HUES48 (cell line): Measurements from ENCODE around the gene KCNMA1.

ENCODE experiments used
- H3K27ac ChIP-seq: one replicate; pipeline ENCODE4 v1.7.0; 2013; ENCODE audit warnings: low read depth, low read length, inconsistent platforms
- H3K27me3 ChIP-seq: 2 replicates; pipeline ENCODE4 v1.6.1; 2013; ENCODE audit warnings: mild to moderate bottlenecking, low read length; ENCODE audit not compliant: control insufficient read depth, insufficient read depth
- H3K36me3 ChIP-seq: 2 replicates; pipeline ENCODE4 v1.6.1; 2013; ENCODE audit warnings: low read length; ENCODE audit not compliant: control insufficient read depth, insufficient read depth
- H3K4me1 ChIP-seq: 2 replicates; pipeline ENCODE4 v1.6.1; 2013; ENCODE audit warnings: mild to moderate bottlenecking, low read length; ENCODE audit not compliant: control insufficient read depth, insufficient read depth
- H3K4me3 ChIP-seq: 2 replicates; pipeline ENCODE4 v1.5.1; 2013; ENCODE audit warnings: mild to moderate bottlenecking, low read depth, low read length
- H3K9ac ChIP-seq: 2 replicates; pipeline ENCODE4 v1.6.1; 2013; ENCODE audit warnings: mild to moderate bottlenecking, low read depth, low read length, moderate library complexity
- H3K9me3 ChIP-seq: 2 replicates; pipeline ENCODE4 v1.6.1; 2013; ENCODE audit warnings: low read length; ENCODE audit not compliant: control insufficient read depth, insufficient read depth

KCNMA1 gene

GRCh38 chr10:77021966-77022490 is 615.6 kb downstream of the KCNMA1 start:
- Histone ChIP-seq H3K4me3 (no peak overlapping the region), H3K27ac (no peak overlapping the region), H3K4me1 (0 out of 2 replicates have a peak, but pooled peaks cover 5% of the 10 kb centered on the region), H3K9me3 (no peaks in the 10 kb centered on the region), H3K9ac (no peak overlapping the region), H3K27me3 (no peaks in the 10 kb centered on the region), H3K36me3 (no peaks in the 10 kb centered on the region)

DNA sequence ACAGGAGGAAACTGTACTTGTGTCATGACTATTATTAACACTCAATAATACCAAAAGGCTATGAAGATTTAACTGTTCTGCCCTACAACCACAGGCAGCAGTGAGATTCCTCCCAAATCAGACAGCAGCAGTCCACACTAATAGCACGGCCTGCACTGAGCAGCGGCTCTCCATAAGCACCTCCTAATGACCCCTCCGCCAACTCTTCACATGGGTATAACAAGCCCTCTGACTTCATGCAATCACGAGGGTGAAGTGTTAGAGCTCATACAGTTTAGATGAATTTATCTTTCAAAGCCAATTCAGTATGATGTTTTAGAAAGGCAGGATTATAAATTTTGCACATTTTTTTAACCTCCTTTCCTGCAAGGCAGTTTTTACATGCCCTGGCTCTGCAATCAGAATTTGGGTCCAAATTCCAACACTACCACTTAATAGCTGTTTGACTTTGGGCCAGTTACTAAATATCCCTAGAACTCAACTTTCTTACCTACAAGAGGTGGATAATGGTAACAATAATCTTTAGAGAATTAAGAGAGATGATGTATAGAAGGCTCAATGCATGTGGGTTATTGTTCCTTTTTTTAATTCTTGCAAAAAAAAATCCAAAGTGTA is 617.1 kb downstream of the KCNMA1 start:
- H3K9ac ChIP-seq: no peak overlapping the region
- H3K36me3 ChIP-seq: no peaks in the 10 kb centered on the region
- no peak overlapping the region for H3K4me3 ChIP-seq
- H3K27me3 ChIP-seq: no peaks in the 10 kb centered on the region
- H3K4me1 ChIP-seq: 0 out of 2 replicates have a peak, but pooled peaks cover 5% of the 10 kb centered on the region
- no peak overlapping the region for H3K27ac ChIP-seq
- H3K9me3 ChIP-seq: no peaks in the 10 kb centered on the region

DNA sequence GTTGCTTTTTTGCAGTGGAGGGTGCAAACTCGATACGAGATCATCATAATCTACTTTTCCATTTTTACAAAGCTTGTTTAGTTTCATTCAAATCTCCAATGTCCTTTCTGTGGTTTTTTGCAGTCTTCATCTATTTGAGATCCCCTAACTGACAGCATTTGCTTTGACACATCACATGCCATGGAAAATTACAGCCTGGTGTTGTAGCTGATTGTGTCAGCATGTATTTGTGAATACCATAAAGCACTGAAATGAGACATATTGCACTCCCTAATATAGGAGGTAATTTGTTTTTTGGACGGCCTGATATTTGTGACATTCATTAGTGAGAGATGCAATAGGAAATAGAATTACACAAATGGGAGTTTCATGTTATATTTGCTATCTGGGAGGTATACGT is 620.8 kb downstream of the KCNMA1 start:
- no peaks in the 10 kb centered on the region for H3K9me3 ChIP-seq
- no peak overlapping the region for H3K9ac ChIP-seq
- H3K27me3 ChIP-seq: no peaks in the 10 kb centered on the region
- no peaks in the 10 kb centered on the region for H3K36me3 ChIP-seq
- H3K4me1 ChIP-seq: no peaks in the 10 kb centered on the region
- H3K27ac ChIP-seq: no peak overlapping the region
- no peak overlapping the region for H3K4me3 ChIP-seq

- no peaks in the 10 kb centered on the region for H3K9me3 ChIP-seq
- H3K27ac ChIP-seq: no peak overlapping the region
- H3K36me3 ChIP-seq: no peaks in the 10 kb centered on the region
- H3K9ac ChIP-seq: no peak overlapping the region
- H3K4me1 ChIP-seq: no peaks in the 10 kb centered on the region
- H3K27me3 ChIP-seq: no peaks in the 10 kb centered on the region
- H3K4me3 ChIP-seq: no peak overlapping the region
Observed at GRCh38 chr10:77016278-77016815, 621.3 kb downstream of the KCNMA1 start.

DNA sequence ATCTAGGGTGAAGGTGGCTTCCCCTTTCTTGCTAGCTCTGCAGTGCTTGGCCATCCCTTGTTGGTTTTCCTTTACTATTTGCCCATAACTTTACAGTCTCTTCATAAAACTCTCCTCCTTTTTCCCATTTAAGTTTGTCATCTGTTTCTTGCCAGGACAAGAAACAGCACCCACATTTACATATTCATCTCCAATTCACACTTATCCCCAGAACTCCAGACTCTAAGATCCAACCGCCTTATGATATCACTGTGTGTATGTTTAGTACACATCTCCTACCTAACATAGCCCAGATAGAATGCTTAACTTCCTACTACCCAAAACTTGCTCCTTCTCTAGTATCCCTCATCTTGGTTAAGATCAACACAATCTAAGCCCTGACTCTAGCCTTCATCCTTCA is 622.2 kb downstream of the KCNMA1 start:
- H3K27ac ChIP-seq: no peak overlapping the region
- no peaks in the 10 kb centered on the region for H3K36me3 ChIP-seq
- H3K4me1 ChIP-seq: no peaks in the 10 kb centered on the region
- H3K27me3 ChIP-seq: no peaks in the 10 kb centered on the region
- no peak overlapping the region for H3K4me3 ChIP-seq
- H3K9me3 ChIP-seq: no peaks in the 10 kb centered on the region
- no peak overlapping the region for H3K9ac ChIP-seq

- no peaks in the 10 kb centered on the region for H3K27me3 ChIP-seq
- no peak overlapping the region for H3K9ac ChIP-seq
- H3K27ac ChIP-seq: no peak overlapping the region
Observed at GRCh38 chr10:77012812-77013500, 624.7 kb downstream of the KCNMA1 start.

GRCh38 chr10:77011874-77012811 is 625.5 kb downstream of the KCNMA1 start:
- Histone ChIP-seq H3K27ac (no peak overlapping the region), H3K36me3 (no peaks in the 10 kb centered on the region), H3K4me1 (no peaks in the 10 kb centered on the region), H3K9ac (no peak overlapping the region), H3K4me3 (no peak overlapping the region), H3K9me3 (no peaks in the 10 kb centered on the region), H3K27me3 (no peaks in the 10 kb centered on the region)

More at GRCh38 chr10:77012812-77013500, 624.7 kb downstream of the KCNMA1 start:
- H3K4me3 ChIP-seq: no peak overlapping the region
- no peaks in the 10 kb centered on the region for H3K4me1 ChIP-seq
- no peaks in the 10 kb centered on the region for H3K9me3 ChIP-seq
- H3K36me3 ChIP-seq: no peaks in the 10 kb centered on the region

GRCh38 chr10:77010430-77010829 is 627.2 kb downstream of the KCNMA1 start:
- Histone ChIP-seq H3K9me3 (no peaks in the 10 kb centered on the region), H3K36me3 (no peaks in the 10 kb centered on the region), H3K4me1 (no peaks in the 10 kb centered on the region), H3K27ac (no peak overlapping the region), H3K4me3 (no peak overlapping the region), H3K27me3 (no peaks in the 10 kb centered on the region), H3K9ac (no peak overlapping the region)

GRCh38 chr10:77007834-77008233 is 629.8 kb downstream of the KCNMA1 start:
- H3K27me3 ChIP-seq: no peaks in the 10 kb centered on the region

GRCh38 chr10:77006836-77007511 is 630.6 kb downstream of the KCNMA1 start:
- Histone ChIP-seq H3K4me3 (no peak overlapping the region), H3K27ac (no peak overlapping the region), H3K9ac (no peak overlapping the region), H3K27me3 (no peaks in the 10 kb centered on the region), H3K9me3 (no peaks in the 10 kb centered on the region), H3K4me1 (peaks cover 4% of the 10 kb centered on the region; the same call in 1 of the 2 replicates), H3K36me3 (no peaks in the 10 kb centered on the region)

More at GRCh38 chr10:77007834-77008233, 629.8 kb downstream of the KCNMA1 start:
- Histone ChIP-seq H3K9ac (no peak overlapping the region), H3K9me3 (no peaks in the 10 kb centered on the region), H3K4me1 (peaks cover 4% of the 10 kb centered on the region; the same call in 1 of the 2 replicates), H3K4me3 (no peak overlapping the region), H3K27ac (no peak overlapping the region), H3K36me3 (no peaks in the 10 kb centered on the region)
